Colonic mucosa (tissue), 4 donors: ENCODE results near the gene SOX6. TPM values are rescaled to one million over a fixed set of nuclear protein-coding genes. Genes with fewer than 3 reads are reported as not detected.
A peak's percentile ranks its signal among the peaks of the same experiment; 100 is the strongest.

Experiments used
- DNase-seq: peaks from one replicate; pipeline ENCODE4 v3.0.0-alpha.2; 2020
- H3K27ac ChIP-seq: fragments of 200-600 bp; one replicate; pipeline ENCODE4 v1.8.0; 2021
- H3K27me3 ChIP-seq: fragments of 200-600 bp; one replicate; pipeline ENCODE4 v1.8.0; 2021
- H3K36me3 ChIP-seq: fragments of 200-600 bp; one replicate; pipeline ENCODE4 v1.8.0; 2021
- H3K4me1 ChIP-seq: fragments of 200-600 bp; one replicate; pipeline ENCODE4 v1.8.0; 2021; ENCODE audit warnings: mild to moderate bottlenecking
- H3K4me3 ChIP-seq: fragments of 200-600 bp; one replicate; pipeline ENCODE4 v1.8.0; 2021
- H3K9ac ChIP-seq, 2 donors: one replicate each; pipeline ENCODE4 v1.7.0; 2013; ENCODE audit warnings: control low read depth in 2 of 2, low read depth in 2 of 2, low read length in 2 of 2
- H3K9me3 ChIP-seq: fragments of 200-600 bp; one replicate; pipeline ENCODE4 v1.8.0; 2021
- intact Hi-C: fragments of 100-400 bp; cut with DNase I; formaldehyde crosslinking; loops from one replicate; pipeline ENCODE4 v1.14.1; 2022
- total RNA-seq, 2 donors: library from RNA; stranded (reverse); fragmentation: NEBNext Ultra II Directional in 1 of 2; extraction: Animal tissue kit (Norgen Biotek cat#: 25700) in 1 of 2; gene quantifications; one replicate each; pipeline ENCODE4 v1.2.1, GENCODE V29; 2021
- TF ChIP-seq, protein P1 (sequence below): fragments of 200-600 bp; IDR thresholded peaks from one replicate; pipeline ENCODE4 v1.8.0; 2022; ENCODE audit warnings: antibody characterized with exemption, mild to moderate bottlenecking
- donor health status: healthy.
- donor health status: DM: no; HTN: no; CAD: no.
- donor health status: DM: no; HTN: no; CAD: no.

SOX6 gene
- total RNA-seq, 2 donors from 2014 or later: 2.1 to 3.0 TPM

DNA sequence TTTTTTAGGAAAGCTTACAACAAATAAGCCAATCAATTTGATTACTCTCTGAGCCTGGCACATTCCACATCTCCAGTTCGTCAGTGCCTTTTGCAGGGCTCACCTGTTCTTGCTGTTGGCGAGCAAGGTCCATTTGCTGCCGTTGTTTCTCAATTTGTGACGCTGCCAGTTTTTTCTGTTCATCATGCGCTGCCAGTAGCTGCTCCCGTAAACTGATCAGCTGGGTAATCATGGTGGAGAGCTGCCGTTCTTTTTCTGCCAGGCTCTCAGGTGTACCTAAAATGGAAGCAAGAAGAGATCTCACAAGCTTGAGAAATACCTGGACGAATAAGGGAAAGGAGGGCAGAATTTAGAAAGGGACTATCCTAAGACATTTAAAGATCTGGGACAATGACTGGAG is 169.7 kb downstream of the SOX6 start:
- no peaks in the 10 kb centered on the region for H3K27me3 ChIP-seq
- no peak overlapping the region for H3K27ac ChIP-seq
- H3K9ac ChIP-seq: no peak overlapping the region
- intact Hi-C loops: no loop called here
- TF ChIP-seq, protein P1, sequence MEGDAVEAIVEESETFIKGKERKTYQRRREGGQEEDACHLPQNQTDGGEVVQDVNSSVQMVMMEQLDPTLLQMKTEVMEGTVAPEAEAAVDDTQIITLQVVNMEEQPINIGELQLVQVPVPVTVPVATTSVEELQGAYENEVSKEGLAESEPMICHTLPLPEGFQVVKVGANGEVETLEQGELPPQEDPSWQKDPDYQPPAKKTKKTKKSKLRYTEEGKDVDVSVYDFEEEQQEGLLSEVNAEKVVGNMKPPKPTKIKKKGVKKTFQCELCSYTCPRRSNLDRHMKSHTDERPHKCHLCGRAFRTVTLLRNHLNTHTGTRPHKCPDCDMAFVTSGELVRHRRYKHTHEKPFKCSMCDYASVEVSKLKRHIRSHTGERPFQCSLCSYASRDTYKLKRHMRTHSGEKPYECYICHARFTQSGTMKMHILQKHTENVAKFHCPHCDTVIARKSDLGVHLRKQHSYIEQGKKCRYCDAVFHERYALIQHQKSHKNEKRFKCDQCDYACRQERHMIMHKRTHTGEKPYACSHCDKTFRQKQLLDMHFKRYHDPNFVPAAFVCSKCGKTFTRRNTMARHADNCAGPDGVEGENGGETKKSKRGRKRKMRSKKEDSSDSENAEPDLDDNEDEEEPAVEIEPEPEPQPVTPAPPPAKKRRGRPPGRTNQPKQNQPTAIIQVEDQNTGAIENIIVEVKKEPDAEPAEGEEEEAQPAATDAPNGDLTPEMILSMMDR: no peak
- no peak overlapping the region for H3K4me3 ChIP-seq
- H3K9me3 ChIP-seq: no peaks in the 10 kb centered on the region
- no peak for DNase-seq
- no peaks in the 10 kb centered on the region for H3K36me3 ChIP-seq
- H3K4me1 ChIP-seq: no peaks in the 10 kb centered on the region

DNA sequence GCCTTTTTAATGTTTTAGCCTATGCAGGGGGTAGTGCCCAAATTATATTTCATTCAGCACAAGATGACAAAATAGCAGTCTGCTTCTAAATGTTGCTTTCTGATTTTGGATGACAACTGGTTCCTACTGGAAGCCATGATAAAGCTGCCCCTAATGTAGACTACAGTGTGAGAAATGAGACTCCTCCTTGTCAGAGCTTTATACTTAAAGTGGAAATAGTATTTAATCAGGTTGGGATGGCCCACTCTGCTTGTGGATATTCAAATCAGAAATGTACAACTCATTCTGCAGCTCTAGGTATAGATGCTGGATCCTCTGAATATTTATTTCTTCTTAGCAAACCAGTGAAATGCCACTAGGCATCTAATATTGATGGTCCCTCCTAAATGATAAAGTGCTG is 171.3 kb downstream of the SOX6 start:
- Histone ChIP-seq H3K4me3 (no peak overlapping the region), H3K36me3 (no peaks in the 10 kb centered on the region), H3K9ac (no peak overlapping the region), H3K4me1 (no peaks in the 10 kb centered on the region), H3K27ac (no peak overlapping the region), H3K27me3 (no peaks in the 10 kb centered on the region), H3K9me3 (no peaks in the 10 kb centered on the region)
- TF ChIP-seq, protein P1: no peak
- no peak for DNase-seq
- intact Hi-C loops: no loop called here

DNA sequence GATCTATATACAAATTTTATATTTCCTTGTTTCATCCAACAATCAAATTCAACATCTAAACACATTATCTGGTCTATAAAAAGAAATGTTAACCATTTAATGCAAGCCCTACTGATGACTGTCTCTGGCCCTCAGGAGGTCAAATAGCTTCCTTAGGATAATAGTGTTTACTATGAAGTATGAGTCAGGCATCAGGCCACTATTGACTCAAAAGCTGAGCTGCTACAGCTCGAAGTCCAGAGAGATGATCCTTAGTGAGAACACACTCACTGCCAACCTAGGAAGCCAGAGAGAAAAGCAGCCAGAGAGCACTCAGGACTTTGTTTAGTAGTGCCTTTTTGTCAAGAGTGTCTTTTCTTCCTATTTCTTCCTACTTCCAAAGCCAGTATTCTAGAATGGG is 171.8 kb downstream of the SOX6 start:
- Histone ChIP-seq H3K27me3 (no peaks in the 10 kb centered on the region), H3K9me3 (no peaks in the 10 kb centered on the region), H3K9ac (no peak overlapping the region), H3K27ac (no peak overlapping the region), H3K4me1 (no peaks in the 10 kb centered on the region), H3K36me3 (no peaks in the 10 kb centered on the region), H3K4me3 (no peak overlapping the region)
- TF ChIP-seq, protein P1: no peak
- peak; percentile 27 for DNase-seq
- intact Hi-C loops: no loop called here

DNA sequence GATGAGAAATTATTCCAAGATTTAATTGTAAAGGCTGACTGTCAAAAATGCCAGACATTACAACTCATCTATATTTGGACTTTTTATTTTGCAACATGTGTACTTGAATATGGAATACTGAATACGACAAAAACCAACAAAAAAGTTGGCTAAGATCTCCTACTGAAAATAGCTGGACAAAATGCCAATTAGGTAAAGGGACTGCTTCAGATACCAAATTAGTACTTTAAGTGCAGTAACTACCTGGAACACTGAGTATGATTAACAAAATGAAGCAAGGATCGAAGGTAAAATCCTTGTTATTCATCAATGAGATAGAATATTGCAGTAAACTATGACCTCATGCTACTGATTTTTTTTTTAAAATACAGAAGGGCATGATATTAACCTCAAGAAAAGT is 173.8 kb downstream of the SOX6 start:
- Histone ChIP-seq H3K36me3 (no peaks in the 10 kb centered on the region), H3K9me3 (no peaks in the 10 kb centered on the region), H3K27ac (no peak overlapping the region), H3K9ac (no peak overlapping the region), H3K4me1 (no peaks in the 10 kb centered on the region), H3K4me3 (no peak overlapping the region), H3K27me3 (no peaks in the 10 kb centered on the region)
- intact Hi-C loops: no loop called here
- TF ChIP-seq, protein P1: no peak
- no peak for DNase-seq

DNA sequence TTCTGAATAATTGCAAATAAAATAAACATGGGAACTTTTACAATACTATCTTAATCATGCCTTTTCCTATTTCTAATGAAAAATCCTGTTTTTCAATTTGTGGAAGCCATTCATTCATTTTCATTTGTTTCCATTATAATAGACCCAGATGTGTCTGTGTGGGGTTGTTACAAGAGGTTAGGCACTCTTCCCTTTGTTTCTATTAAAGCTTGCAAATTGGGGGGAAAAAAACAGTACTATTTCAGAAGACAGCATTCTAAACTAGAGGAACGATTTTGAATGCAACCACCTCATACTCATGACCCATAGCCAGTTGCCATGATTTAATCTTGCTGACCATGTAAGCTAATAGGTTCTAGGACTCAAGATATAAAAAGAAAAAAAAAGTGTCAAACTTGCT is 175.5 kb downstream of the SOX6 start:
- H3K4me1 ChIP-seq: no peaks in the 10 kb centered on the region
- no peak overlapping the region for H3K9ac ChIP-seq
- intact Hi-C loops: no loop called here
- H3K9me3 ChIP-seq: no peaks in the 10 kb centered on the region
- TF ChIP-seq, protein P1: no peak
- no peaks in the 10 kb centered on the region for H3K27me3 ChIP-seq
- no peak overlapping the region for H3K27ac ChIP-seq
- H3K4me3 ChIP-seq: no peak overlapping the region
- no peaks in the 10 kb centered on the region for H3K36me3 ChIP-seq
- DNase-seq: no peak

DNA sequence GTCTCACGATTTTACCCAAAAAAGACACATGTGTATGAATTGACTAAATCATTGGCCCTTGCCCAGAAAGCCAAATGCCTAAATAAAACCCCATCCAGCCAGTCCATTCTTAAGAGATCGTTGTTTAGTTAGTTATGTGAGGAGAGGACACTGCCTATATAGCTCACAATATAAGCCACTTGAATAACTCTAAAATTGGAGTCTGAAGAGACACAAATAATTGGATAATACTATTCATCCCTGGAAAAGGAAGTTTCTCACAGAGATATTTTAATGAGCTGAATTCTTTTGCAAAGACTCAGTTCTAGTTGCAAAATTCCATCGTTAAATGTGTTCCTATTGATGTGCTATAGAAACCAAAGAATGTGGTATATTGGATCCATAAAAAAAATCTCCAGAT is 176.7 kb downstream of the SOX6 start:
- intact Hi-C loops: no loop called here
- no peak overlapping the region for H3K27ac ChIP-seq
- DNase-seq: no peak
- H3K9ac ChIP-seq: no peak overlapping the region
- H3K4me1 ChIP-seq: no peaks in the 10 kb centered on the region
- H3K9me3 ChIP-seq: no peaks in the 10 kb centered on the region
- no peaks in the 10 kb centered on the region for H3K27me3 ChIP-seq
- TF ChIP-seq, protein P1: no peak
- no peaks in the 10 kb centered on the region for H3K36me3 ChIP-seq
- H3K4me3 ChIP-seq: no peak overlapping the region
